Thoracic aorta (tissue), 2 donors: ENCODE measurements around the gene SLC35E4. TPM values are rescaled to one million over a fixed set of nuclear protein-coding genes. Genes with fewer than 3 reads are reported as not detected.

Experiments
- ATAC-seq: fragments of 150-250 bp; one replicate; pipeline ENCODE4 v1.8.0; 2017; ENCODE audit warnings: low read depth; ENCODE audit not compliant: insufficient number of reproducible peaks, low FRiP score
- DNase-seq: peaks from one replicate; pipeline ENCODE4 v3.0.0-alpha.2; 2020; ENCODE audit warnings: low spot score
- H3K27ac ChIP-seq, 2 donors: fragments of 200-600 bp; sonication (generic); 1 replicate in 1 of 2; 2 replicates in 1 of 2; pipeline ENCODE4 v1.5.1; 2016; ENCODE audit warnings: mild to moderate bottlenecking in 2 of 2, moderate library complexity in 2 of 2
- H3K27me3 ChIP-seq: fragments of 200-600 bp; sonication (generic); replicated peaks from 2 replicates; pipeline ENCODE4 v1.6.0; 2016; ENCODE audit warnings: mild to moderate bottlenecking; ENCODE audit not compliant: insufficient read depth
- H3K36me3 ChIP-seq: fragments of 200-600 bp; sonication (generic); one replicate; pipeline ENCODE4 v1.5.1; 2016
- H3K4me1 ChIP-seq, 2 donors: fragments of 200-600 bp; sonication (generic); 1 replicate in 1 of 2; 2 replicates in 1 of 2; pipeline versions ENCODE4 v1.5.1 to v1.6.0; 2016; ENCODE audit warnings: low read depth in 2 of 2, mild to moderate bottlenecking in 1 of 2; ENCODE audit not compliant: control insufficient read depth in 1 of 2
- H3K4me3 ChIP-seq: fragments of 200-600 bp; sonication (generic); 2 replicates; pipeline ENCODE4 v1.5.1; 2016; ENCODE audit warnings: mild to moderate bottlenecking
- H3K9me3 ChIP-seq: fragments of 200-600 bp; sonication (generic); 2 replicates; pipeline ENCODE4 v1.5.1; 2016
- CTCF ChIP-seq: fragments of 200-600 bp; sonication (generic); IDR thresholded peaks from one replicate; pipeline ENCODE4 v1.5.1; 2019; ENCODE audit warnings: antibody characterized with exemption
- total RNA-seq, 2 donors: library from RNA; depleted of rRNA; stranded (reverse); fragments of >200 nt; gene quantifications; one replicate each; pipeline versions ENCODE4 v1.1.0 to v1.2.3, GENCODE V29; 2016

SLC35E4 gene
- total RNA-seq, 2 donors from 2014 or later = 12.8 to 16.9 TPM

- no peak for ATAC-seq
- no peak for TF ChIP-seq CTCF
- peaks cover 6 to 11% of the 10 kb centered on the region in 2 donors for H3K4me1 ChIP-seq
- H3K4me3 ChIP-seq = no peak overlapping the region
- H3K27me3 ChIP-seq = no peaks in the 10 kb centered on the region
- DNase-seq = no peak
- no peaks in the 10 kb centered on the region for H3K36me3 ChIP-seq
- no peak overlapping the region for H3K27ac ChIP-seq
- no peaks in the 10 kb centered on the region for H3K9me3 ChIP-seq
Observed at GRCh38 chr22:30602049-30602448, 33.5 kb upstream of the SLC35E4 start.

- no peak for ATAC-seq
- H3K36me3 ChIP-seq = no peaks in the 10 kb centered on the region
- H3K27ac ChIP-seq = no peak overlapping the region
- no peak for TF ChIP-seq CTCF
- no peaks in the 10 kb centered on the region for H3K9me3 ChIP-seq
- DNase-seq = no peak
- no peaks in the 10 kb centered on the region for H3K27me3 ChIP-seq
- H3K4me3 ChIP-seq = no peak overlapping the region
- peaks cover 9 to 26% of the 10 kb centered on the region in 2 donors for H3K4me1 ChIP-seq
Observed at GRCh38 chr22:30603801-30604200, 31.8 kb upstream of the SLC35E4 start.

- Histone ChIP-seq H3K4me3 (no peak overlapping the region), H3K27me3 (no peaks in the 10 kb centered on the region), H3K36me3 (no peaks in the 10 kb centered on the region), H3K27ac (no peak overlapping the region), H3K4me1 (peaks cover 9 to 26% of the 10 kb centered on the region in 2 donors), H3K9me3 (no peaks in the 10 kb centered on the region)
- DNase-seq (no peak), ATAC-seq (no peak)
- no peak for TF ChIP-seq CTCF
Observed at GRCh38 chr22:30604723-30605122, 30.9 kb upstream of the SLC35E4 start.

GRCh38 chr22:30605449-30606110 is 30.0 kb upstream of the SLC35E4 start:
- H3K9me3 ChIP-seq = no peaks in the 10 kb centered on the region
- TF ChIP-seq CTCF = peak; percentile 62
- no peak for ATAC-seq
- no peaks in the 10 kb centered on the region for H3K27me3 ChIP-seq
- H3K36me3 ChIP-seq = no peaks in the 10 kb centered on the region
- DNase-seq = no peak
- peaks cover 9 to 26% of the 10 kb centered on the region in 2 donors for H3K4me1 ChIP-seq
- no peak overlapping the region for H3K27ac ChIP-seq
- H3K4me3 ChIP-seq = peak overlapping the region; percentile 79

- DNase-seq = peak; percentile 30
- Histone ChIP-seq H3K9me3 (no peaks in the 10 kb centered on the region), H3K27ac (peak within 1 kb of the TSS; percentile 28 to 35), H3K27me3 (no peaks in the 10 kb centered on the region), H3K4me1 (peaks cover 9 to 26% of the 10 kb centered on the region in 2 donors), H3K36me3 (no peaks in the 10 kb centered on the region), H3K4me3 (peak within 1 kb of the TSS; percentile 79)
- no peak for TF ChIP-seq CTCF
- ATAC-seq = peak; percentile 23
Observed at GRCh38 chr22:30606455-30607299, 28.9 kb upstream of the SLC35E4 start, which contains the start of gene TCN2. TSS of gene TCN2 (plus strand) at chr22:30607174. CDS start at chr22:30607332, 158 bp downstream.
